ENCODE results near the gene FAM177A1. TPM values are rescaled to one million over a fixed set of nuclear protein-coding genes. Genes with fewer than 3 reads are reported as not detected.

FAM177A1 gene
- total and polyA plus RNA-seq, 10 of the 15 experiments (the other 5 are each of a cell fraction or from before 2014, with no cell fraction given) = 5.3 to 38.6 (median 20.7) TPM

- Histone ChIP-seq H4K20me1 (ENCODE audit: control insufficient read depth, insufficient read depth) (no peaks in the 10 kb centered on the region), H3K79me2 (ENCODE audit: control insufficient read depth, insufficient read depth, low read length) (no peaks in the 10 kb centered on the region; the same call in 1 of the 2 replicates), H2AFZ (ENCODE audit: control insufficient read depth, low read depth, low read length) (no peak overlapping the region), H3K36me3 (ENCODE audit: control insufficient read depth in 2 of 2, insufficient read depth in 2 of 2, low read length in 1 of 2) (peaks cover 0 to 13% of the 10 kb centered on the region in 2 experiments; a peak in 3 of 4 replicates), H3K4me1 (ENCODE audit: control insufficient read depth, insufficient read depth, low read length) (no peaks in the 10 kb centered on the region), H3K4me2 (ENCODE audit: control insufficient read depth, insufficient read depth) (no peak overlapping the region), H3K9ac (ENCODE audit: control insufficient read depth, insufficient read depth, low read length) (no peak overlapping the region), H3K4me3 (no peak overlapping the region), H3K27me3 (replicated peaks in 1 of 2; ENCODE audit: control insufficient read depth in 2 of 2, insufficient read depth in 2 of 2, low read length in 1 of 2) (no peaks in the 10 kb centered on the region), H3K27ac (ENCODE audit: control insufficient read depth, insufficient read depth) (no peak overlapping the region), H3K9me3 (replicated peaks; ENCODE audit: control insufficient read depth, insufficient read depth, low read length) (no peaks in the 10 kb centered on the region; the same call in 2 of the 3 replicates)
- ChIA-PET POLR2A (no interaction called here), RAD21 (ENCODE audit: unreplicated experiment) (no interaction called here), CTCF (interaction anchor here (0.6 kb wide), 1 partner anchor 30 kb away, joined by 3 read pairs; no protein-coding TSS in a partner anchor), SMC1A (ENCODE audit: uncharacterized antibody, unreplicated experiment) (interaction anchor here (0.7 to 0.8 kb wide), 2 partner anchors 9 to 33 kb away, joined by 3 read pairs; no protein-coding TSS in a partner anchor)
- WGBS (ENCODE audit: insufficient coverage, insufficient replicate concordance, low lambda C conversion rate, missing lambda C conversion rate) = 96% methylated on average over 2 of the region's 2 CpGs
- no peak for FAIRE-seq
- BruUV-seq (replicated peaks) = no TSS peak
- intact Hi-C loops (cut with micrococcal nuclease; ENCODE audit: unreplicated experiment) = no loop called here
- in situ Hi-C loops (cut with MboI) = no loop called here
- ATAC-seq = no peak
- TF ChIP-seq IKZF1 (conservative IDR thresholded peaks at IDR 0.05) (no peak), CEBPB (IDR thresholded peaks at IDR 0.05; ENCODE audit: borderline replicate concordance in 1 of 2, low read depth in 2 of 2, low read length in 2 of 2) (no peak), SUPT20H (IDR thresholded peaks at IDR 0.05; ENCODE audit: borderline replicate concordance, control insufficient read depth, low read depth, low read length) (no peak), E4F1 (IDR thresholded peaks at IDR 0.05; ENCODE audit: borderline replicate concordance, partially characterized antibody) (no peak), PML (IDR thresholded peaks at IDR 0.05; ENCODE audit: low read length) (no peak), IRF5 (IDR thresholded peaks at IDR 0.05; ENCODE audit: borderline replicate concordance) (no peak), SMAD5 (IDR thresholded peaks at IDR 0.05; ENCODE audit: low read depth) (no peak)
- no peak for DNase-seq (ENCODE audit: low read depth, low spot score)
Measured at GRCh38 chr14:35112641-35113040, 66.6 kb downstream of the FAM177A1 start.

All from GM12878 (cell line).